C4-2B (cell line): ENCODE results near the gene SCGB1D1.

Experiments used
- H3K27ac ChIP-seq: fragments of 450-650 bp; 2 replicates; pipeline ENCODE4 v1.5.1; 2017
- ZFX ChIP-seq: fragments of 450-650 bp; IDR thresholded peaks from 2 replicates; pipeline ENCODE4 v1.6.1; 2017
- TF ChIP-seq, protein P1 (sequence below): fragments of 450-650 bp; conservative IDR thresholded peaks from 2 replicates; pipeline ENCODE4 v1.5.1; 2017; ENCODE audit warnings: mild to moderate bottlenecking

Gene SCGB1D1, protein sequence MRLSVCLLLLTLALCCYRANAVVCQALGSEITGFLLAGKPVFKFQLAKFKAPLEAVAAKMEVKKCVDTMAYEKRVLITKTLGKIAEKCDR

DNA sequence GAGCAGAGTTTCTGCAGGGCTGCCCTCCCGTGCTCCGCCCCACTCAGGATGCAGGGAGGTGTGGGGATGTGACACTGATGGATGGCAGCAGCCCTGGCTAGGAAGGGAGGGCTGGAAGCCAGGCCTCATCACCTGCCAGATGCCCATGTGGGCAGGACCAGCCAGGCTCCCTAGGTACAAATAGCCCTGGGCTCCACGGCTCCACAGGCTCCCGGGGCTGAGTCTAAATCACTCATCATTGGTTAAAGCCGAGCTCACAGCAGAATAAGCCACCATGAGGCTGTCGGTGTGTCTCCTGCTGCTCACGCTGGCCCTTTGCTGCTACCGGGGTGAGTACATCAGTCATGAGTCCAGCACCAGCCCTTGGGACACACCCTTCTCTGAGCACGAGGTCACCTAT is at the start of gene SCGB1D1:
TSS of gene SCGB1D1 (plus strand) at position 206 of the 400 bp plus-strand sequence. CDS start at position 275, 69 bp downstream.
- no peak for TF ChIP-seq ZFX
- TF ChIP-seq, protein P1, sequence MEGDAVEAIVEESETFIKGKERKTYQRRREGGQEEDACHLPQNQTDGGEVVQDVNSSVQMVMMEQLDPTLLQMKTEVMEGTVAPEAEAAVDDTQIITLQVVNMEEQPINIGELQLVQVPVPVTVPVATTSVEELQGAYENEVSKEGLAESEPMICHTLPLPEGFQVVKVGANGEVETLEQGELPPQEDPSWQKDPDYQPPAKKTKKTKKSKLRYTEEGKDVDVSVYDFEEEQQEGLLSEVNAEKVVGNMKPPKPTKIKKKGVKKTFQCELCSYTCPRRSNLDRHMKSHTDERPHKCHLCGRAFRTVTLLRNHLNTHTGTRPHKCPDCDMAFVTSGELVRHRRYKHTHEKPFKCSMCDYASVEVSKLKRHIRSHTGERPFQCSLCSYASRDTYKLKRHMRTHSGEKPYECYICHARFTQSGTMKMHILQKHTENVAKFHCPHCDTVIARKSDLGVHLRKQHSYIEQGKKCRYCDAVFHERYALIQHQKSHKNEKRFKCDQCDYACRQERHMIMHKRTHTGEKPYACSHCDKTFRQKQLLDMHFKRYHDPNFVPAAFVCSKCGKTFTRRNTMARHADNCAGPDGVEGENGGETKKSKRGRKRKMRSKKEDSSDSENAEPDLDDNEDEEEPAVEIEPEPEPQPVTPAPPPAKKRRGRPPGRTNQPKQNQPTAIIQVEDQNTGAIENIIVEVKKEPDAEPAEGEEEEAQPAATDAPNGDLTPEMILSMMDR: no peak
- no peak within 1 kb of the TSS for H3K27ac ChIP-seq

DNA sequence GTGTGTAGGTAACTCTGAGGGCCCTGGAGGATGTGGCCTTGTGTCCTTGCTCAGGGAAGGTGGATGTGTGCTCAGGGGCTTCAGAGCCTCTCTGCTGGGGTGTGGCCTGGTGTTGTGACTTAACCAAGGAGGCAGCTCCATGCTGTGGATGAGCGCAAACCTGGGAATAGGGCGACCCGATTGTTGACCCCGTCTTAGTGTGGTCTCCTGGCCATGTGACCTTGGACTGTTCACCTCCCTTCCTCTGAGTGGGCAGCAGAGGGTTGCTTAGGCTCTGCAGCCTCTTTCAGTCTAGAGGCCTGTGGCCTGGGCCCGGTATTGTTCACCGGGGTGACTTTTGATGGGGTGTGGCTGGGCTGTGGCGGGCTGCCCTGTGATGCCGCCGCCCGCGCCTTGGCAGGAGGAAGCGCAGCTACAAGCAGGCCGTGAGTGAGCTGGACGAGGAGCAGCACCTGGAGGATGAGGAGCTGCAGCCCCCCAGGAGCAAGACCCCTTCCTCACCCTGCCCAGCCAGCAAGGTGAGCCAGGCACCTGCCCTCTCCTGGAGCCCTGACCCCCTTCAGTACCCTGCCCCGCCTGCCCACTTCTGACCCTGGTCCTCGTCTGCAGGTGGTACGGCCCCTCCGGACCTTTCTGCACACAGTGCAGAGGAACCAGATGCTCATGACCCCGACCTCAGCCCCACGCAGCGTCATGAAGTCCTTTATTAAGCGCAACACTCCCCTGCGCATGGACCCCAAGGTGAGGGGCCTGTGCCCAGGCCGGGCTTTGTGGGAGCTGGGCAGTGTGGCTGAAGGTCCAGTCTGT is 49.5 kb upstream of the SCGB1D1 start:
- TF ChIP-seq ZFX: no peak
- TF ChIP-seq, protein P1: no peak
- no peak overlapping the region for H3K27ac ChIP-seq

DNA sequence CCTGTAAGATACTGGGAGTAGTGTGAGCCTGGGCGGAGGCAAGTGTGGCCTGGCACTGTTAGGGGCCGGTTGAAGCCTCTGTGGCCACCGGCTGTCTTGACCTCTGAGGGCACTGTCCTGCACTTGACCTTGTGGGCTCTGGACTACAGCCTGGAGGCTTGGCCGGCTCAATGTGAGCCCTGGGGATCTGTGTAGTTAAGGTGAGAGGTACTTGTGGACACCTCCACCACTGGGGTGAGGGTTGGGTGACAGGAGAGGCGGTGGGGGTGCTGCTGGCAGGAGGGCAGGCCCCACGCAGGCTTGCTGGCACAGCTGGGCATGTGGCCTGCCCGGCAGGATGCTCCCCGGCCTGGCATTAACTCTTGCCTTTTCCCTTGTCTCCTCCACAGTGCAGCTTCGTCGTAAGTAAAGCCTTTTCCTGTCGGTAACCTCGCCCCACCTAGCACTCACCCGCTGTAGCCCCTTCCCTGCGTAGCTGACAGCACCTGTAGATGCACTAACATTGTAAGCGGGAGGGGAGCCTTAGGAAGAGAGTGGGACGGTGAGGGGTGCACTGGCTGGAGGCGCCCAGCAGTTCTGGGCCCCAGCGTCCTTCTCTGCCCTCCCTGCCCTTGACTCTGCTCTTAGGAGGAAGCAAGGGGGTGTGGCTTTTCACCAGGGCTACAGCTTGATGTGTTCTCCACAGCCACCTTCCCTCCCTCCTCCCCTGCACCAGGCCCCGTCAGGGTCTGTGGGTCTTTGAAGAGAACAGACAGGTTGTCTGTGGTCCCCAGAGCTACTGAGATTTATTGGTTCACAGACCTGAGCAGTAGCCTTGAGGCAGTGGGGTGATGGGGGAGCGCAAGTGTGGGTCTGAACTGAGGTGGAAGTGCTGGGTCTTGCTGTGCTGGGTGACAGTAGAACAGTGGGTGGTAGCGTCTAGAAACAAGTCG is 48.6 kb upstream of the SCGB1D1 start:
- H3K27ac ChIP-seq: no peak overlapping the region
- TF ChIP-seq, protein P1: no peak
- TF ChIP-seq ZFX: no peak

DNA sequence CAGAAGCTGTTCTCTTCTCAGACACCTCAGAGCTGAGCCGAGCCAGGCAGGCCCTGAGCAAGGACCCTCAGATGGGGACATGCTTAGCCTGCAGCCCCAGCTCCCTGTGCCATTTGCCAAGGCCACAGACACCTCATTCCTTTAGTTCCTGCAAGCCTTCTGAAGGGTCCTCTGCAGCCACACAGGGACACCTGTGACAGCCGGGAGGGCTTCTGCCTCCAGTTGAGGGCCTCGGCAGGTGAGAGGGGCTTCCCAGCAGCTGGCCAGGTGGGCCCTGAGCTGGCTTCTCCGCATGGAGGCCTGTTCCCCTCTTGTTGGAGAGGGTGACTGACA is 48.0 kb upstream of the SCGB1D1 start:
- no peak overlapping the region; the same call in 1 of the 2 replicates for H3K27ac ChIP-seq
- TF ChIP-seq, protein P1: no peak
- no peak for TF ChIP-seq ZFX

DNA sequence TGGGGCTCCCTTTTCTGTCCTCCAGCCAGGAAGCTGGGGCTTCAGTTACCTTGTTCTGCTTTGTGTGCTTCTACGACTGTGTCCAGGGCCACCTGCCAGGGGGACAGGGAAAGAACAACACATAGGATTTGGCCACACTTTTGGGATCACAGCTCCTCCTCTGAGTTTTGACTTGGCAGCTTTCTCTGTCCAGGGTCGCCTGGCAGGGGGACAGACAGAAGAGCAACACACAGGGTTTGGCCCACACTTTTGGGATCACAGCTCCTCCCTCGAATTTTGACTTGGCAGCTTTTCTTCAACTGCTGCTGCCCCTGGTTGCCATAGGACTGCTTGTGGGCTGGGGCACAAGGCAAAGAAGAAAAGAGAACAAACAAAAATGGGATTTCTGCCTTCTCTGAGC is 47.1 kb upstream of the SCGB1D1 start:
- TF ChIP-seq, protein P1: no peak
- no peak for TF ChIP-seq ZFX
- H3K27ac ChIP-seq: peak overlapping the region; percentile 3

DNA sequence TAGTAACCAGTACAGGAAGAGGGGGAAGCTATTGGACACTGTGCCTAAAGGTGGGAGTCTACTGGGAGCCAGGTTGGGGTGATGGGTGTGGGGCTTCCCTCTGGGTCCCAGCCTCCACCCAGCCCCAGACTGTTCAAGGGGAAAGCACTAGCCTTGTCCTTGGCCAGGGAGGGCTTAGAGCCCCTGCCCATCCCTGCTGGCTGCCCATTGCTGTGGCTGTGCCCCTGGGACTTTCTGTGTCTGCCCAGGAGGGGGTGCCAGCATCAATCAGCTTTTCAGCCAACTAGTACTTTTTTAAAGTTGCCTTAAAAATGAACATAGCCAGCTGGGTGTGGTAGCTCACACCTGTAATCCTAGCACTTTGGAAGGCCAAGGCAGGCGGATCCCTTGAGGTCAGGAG is 46.3 kb upstream of the SCGB1D1 start:
- H3K27ac ChIP-seq: peak overlapping the region; percentile 3
- TF ChIP-seq, protein P1: no peak
- TF ChIP-seq ZFX: no peak
